ENCODE results near the gene IPO4.
"Not testable (repeated sequence)": the region's sequence is repeated elsewhere in the genome, so short reads cannot be mapped to it uniquely, and the experiment has no call there.

IPO4 gene, protein sequence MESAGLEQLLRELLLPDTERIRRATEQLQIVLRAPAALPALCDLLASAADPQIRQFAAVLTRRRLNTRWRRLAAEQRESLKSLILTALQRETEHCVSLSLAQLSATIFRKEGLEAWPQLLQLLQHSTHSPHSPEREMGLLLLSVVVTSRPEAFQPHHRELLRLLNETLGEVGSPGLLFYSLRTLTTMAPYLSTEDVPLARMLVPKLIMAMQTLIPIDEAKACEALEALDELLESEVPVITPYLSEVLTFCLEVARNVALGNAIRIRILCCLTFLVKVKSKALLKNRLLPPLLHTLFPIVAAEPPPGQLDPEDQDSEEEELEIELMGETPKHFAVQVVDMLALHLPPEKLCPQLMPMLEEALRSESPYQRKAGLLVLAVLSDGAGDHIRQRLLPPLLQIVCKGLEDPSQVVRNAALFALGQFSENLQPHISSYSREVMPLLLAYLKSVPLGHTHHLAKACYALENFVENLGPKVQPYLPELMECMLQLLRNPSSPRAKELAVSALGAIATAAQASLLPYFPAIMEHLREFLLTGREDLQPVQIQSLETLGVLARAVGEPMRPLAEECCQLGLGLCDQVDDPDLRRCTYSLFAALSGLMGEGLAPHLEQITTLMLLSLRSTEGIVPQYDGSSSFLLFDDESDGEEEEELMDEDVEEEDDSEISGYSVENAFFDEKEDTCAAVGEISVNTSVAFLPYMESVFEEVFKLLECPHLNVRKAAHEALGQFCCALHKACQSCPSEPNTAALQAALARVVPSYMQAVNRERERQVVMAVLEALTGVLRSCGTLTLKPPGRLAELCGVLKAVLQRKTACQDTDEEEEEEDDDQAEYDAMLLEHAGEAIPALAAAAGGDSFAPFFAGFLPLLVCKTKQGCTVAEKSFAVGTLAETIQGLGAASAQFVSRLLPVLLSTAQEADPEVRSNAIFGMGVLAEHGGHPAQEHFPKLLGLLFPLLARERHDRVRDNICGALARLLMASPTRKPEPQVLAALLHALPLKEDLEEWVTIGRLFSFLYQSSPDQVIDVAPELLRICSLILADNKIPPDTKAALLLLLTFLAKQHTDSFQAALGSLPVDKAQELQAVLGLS

GRCh38 chr14:24188251-24189058, at the start of gene IPO4:
Gene IPO4 (minus strand): TSS chr14:24188816. CDS start chr14:24188787, 29 bp downstream.
- DNase-seq (ENCODE audit: low spot score) = peak; percentile 99

DNA sequence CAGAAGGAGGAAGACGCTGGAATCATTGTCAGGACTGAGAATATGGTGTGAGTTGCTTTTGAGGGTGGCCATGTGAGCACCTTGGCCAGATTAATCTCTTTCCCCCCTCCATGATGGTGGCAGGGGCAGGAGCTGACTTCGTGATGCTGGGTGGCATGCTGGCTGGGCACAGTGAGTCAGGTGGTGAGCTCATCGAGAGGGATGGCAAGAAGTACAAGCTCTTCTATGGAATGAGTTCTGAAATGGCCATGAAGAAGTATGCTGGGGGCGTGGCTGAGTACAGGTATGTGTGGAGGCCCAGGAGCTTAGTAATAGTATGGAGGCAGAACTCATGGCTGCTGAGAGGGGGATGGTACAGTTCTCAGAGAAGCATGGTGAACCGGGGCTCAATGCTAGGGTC, 49.5 kb upstream of the IPO4 start:
- no peak for DNase-seq (ENCODE audit: low spot score)

- no peak for DNase-seq (ENCODE audit: low spot score)
Observed at GRCh38 chr14:24237463-24237955, 48.9 kb upstream of the IPO4 start.

DNA sequence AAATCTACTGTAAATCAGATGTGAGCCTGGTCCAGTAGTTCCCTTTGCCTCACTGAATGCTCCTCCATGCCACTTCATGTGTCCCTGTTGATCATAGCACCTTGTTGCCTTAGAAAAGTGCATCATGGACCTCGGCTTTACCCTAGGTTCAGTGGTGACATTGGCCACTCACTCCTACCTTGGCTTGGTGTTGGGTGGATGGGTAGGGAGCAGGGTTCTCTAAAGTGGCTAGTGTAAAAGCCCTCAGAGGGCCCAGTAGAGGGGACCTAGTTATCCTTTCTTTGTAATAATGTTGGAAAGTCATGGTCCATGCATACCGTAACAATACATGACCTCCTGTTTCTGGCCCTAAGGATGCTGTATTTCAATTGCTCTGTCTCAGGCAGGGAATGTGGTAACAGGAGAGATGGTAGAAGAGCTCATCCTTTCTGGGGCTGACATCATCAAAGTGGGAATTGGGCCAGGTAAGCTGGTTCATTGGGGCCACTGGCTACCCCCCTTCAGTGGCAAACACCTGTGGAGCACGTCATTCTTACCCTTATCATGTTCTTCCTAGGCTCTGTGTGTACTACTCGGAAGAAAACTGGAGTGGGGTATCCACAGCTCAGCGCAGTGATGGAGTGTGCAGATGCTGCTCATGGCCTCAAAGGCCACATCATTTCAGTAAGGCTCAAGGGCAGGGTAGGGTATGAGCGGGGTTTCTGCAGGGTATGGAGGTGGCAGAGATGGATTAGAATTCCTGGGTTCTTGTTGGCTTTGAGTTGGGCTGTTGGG, 48.3 kb upstream of the IPO4 start:
- DNase-seq (ENCODE audit: low spot score) = no peak

DNA sequence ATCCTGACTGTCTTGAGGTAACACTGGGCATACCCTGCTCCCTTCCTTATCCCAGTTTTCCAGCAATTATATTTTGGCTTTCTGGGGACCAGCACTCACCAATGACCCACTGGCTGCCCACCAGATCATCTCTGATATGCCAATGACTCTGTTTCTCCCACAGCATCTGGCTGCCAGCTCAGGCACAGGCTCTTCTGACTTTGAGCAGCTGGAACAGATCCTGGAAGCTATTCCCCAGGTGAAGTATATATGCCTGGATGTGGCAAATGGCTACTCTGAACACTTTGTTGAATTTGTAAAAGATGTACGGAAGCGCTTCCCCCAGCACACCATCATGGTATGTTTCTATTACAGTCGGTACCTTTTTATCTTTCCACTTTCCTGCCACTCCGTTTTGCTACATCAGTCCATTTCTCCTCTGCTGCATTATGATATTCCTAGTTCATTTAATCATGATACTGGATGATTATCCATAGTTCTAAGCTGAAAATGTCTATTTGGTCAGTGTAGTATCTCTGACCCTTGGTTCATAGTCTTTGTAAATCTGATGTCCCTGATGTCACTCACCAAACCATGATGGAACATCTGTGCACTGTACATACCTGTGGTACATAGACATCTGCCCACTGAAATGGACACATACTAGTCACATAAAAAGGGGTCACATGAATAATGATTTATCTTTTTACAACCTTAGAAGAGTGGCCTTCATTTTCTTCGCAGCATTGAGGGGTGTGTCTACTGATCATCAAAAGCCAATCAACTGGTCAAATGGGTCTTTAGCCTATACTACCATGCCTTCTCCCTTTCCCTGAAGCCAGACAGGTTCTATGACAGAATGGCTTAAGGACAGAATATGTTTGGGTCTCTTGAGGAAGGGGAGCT, 47.4 kb upstream of the IPO4 start:
- DNase-seq (ENCODE audit: low spot score) = no peak

DNA sequence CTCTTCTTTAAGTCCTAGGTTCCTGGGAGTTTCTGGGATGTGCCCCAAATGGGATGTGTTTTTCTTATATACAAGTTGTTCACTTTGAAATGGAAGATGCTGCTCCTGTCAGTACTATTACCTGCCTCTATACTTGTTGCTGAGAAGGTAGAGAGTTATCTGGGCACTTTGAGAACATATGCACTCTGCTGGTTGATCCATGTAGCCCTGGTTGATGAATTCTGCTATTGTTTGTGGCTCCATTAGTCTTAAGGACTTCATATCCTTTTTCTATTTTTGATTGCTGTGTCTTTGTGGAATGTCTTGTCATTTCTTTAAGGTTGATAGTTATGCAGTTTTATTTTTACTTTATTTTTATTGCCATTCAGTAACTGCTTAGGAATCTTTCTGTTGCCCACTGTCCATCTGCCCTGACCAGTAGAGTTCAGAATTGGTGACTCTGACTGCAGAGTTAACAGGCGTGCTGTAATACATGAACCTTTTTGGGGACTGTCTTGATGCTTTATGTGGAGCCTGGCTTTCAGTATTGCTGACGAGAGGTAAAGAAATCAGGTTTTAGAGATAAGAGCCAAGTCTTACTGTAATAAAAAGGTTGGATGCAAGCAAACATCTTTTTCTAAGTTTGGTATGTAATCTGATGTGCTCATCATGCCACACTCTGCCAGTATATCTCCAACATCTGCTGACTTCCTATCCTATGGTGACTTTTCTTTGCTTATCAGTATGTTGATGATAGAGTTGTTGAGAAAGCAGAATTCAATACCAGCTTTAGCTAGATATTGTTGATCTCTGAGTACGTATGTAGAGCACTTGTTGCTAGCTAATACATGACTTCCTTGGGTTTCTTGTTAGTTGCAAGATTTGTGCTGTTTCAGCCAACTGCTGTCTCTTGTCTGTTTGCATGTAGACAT, 45.7 kb upstream of the IPO4 start:
- DNase-seq (ENCODE audit: low spot score) = no peak

- DNase-seq (ENCODE audit: low spot score) = no peak
Observed at GRCh38 chr14:24233538-24233866, 44.9 kb upstream of the IPO4 start.

GRCh38 chr14:24232645-24233537, 44.3 kb upstream of the IPO4 start, which contains the start of gene GMPR2:
Gene GMPR2 (plus strand): TSS chr14:24232929. CDS start chr14:24233254, 325 bp downstream.
- DNase-seq (ENCODE audit: low spot score) = peak; percentile 73

DNA sequence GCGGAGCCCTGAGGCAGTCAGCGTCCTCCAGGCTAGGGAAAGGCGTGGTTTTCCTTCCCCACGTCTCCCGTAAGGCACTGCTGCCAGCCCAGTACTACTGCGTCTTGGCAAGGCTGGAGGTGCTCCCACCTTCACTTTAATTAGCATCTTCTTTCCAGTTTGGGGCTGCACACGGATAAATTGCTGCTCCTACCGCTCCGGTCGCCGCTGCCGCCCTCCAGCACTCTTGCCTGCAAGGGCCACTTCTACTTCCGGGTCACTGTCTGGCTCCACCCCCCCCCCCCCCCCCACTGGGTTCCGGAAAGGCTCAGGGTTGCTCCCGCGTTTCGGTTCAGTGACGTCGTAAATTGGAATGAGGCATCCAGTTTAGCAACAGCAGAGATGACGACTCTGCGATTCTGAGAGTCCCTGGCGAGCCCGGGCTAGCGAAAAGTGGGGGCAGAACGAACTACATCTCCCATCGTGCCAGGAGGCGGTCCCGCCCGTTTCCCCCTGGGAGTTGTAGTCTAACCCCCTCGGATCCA, 43.6 kb upstream of the IPO4 start, which contains the start of gene NEDD8:
NEDD8 (minus strand) TSS at position 247 of the 524 bp plus-strand sequence; CDS start at position 147, 100 bp downstream.
- peak; percentile 83 for DNase-seq (ENCODE audit: low spot score)

DNA sequence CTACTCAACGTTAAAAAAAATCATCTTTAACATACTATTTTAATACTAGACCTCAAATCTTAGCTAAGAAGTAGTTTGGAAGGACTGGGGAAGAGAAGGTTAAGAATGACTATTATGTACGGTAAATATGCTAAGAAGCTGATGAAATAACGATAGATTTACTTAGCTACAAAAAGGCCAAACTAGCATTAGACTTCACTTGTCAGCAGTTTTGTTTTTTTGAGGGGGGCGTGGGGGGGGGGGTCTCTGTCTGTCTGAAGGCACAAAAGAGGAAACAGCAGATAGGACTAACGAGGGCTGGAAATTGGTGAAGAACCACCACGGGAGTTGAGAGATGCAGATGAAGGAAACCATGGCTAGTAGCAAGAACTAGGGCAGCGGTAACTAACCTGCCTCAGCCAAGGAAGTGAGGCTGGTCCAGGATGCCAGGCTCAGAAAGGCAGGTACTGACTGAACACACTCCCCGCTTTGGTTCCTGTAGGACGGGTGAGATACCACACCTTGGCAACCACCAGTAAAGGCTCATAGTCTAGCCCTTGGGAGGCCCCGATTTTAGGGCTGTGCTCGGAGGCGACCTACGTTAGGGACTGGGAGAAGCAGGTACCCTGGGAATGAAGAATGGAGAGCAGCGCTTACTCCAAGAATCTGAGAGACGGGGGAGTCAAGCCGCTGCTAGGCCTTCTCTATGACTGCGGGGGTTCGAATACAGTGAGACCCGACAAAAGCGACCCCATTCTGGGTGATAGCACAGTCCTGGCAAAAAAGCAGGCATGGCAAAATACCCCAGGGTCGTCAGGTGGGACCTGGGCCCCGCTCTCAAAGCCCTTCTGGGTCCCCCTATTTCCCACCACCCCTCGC, 42.9 kb upstream of the IPO4 start:
- DNase-seq (ENCODE audit: low spot score) = no peak

GRCh38 chr14:24228902-24229301, 40.3 kb upstream of the IPO4 start:
- DNase-seq (ENCODE audit: low spot score) = no peak

DNA sequence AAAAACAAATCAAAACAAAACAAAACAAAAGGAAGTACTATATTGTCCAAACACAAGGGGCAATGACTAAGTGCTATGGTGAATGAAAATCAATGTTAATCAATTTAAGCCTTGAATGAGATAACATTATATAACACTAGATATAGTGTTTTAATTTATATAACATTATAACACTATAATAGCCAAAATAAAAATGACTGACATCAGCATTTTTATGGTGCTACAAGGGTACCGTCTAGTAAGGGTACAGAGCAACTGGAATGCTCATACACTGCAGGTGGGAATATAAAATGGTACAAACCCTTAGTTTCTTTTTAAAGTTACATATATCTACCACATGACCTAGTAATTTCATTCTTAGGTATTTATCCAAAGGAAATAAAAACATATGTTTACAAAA, 37.9 kb upstream of the IPO4 start:
- DNase-seq (ENCODE audit: low spot score) = no peak

DNA sequence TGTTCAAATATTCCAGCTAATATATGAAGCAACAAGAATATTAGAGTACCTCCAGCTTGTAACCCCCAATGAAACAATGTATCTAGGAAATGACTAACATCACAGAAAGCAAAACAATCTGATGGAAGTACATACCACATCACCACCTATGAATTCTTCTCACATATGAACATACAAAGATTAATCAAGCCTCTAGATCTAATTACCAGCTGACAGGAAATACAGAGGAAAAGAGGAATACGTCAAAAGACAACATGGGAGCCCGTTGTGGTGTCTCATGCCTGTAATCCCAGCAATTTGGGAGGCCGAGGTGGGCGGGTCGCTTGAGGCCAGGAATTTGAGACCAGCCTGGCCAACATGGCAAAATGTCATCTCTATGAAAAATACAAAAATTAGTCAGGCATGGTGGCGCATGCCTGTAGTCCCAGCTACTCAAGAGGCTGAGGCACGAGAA, 36.0 kb upstream of the IPO4 start:
- DNase-seq (ENCODE audit: low spot score) = no peak

DNA sequence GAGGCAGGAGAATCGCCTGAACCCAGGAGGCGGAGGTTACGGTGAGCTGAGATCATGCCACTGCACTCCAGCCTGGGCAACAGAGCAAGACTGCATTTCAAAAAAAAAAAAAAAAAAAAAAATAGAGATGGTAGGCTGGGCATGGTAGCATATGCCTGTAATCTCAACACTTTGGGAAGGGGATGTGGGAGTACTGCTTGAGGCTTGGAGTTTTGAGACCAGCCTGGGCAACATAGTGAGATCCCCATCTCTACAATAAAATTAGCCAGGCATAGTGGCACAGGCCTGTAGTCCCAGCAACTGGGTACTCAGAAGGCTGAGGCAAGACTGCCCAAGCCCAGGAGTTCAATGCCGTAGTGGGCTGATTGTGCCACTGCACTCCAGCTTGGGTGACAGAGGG, 34.4 kb upstream of the IPO4 start:
- DNase-seq (ENCODE audit: low spot score) = not testable (repeated sequence)

GRCh38 chr14:24219521-24219920, 30.9 kb upstream of the IPO4 start:
- DNase-seq (ENCODE audit: low spot score) = no peak

DNA sequence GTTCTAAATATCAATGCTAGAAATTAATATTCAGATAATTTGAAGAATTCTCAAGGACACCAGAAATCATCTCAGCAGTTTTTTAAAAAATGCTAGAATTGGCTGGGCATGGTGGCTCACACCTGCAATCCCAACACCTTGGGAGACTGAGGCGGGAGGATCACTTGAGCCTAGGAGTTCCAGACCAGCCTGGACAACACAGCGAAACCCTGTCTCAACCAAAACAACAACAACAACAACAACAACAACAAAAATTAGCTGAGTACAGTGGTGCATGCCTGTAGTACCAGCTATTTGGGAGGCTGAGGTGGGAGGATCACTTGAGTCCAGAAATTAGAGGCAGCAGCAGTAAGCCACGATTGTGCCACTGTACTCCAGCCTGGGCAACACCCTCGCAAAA, 30.5 kb upstream of the IPO4 start:
- no peak for DNase-seq (ENCODE audit: low spot score)

All from iPS-NIHi11 (cell line).